22Rv1 (cell line): ENCODE results near the gene NPHP4.

Experiments used
- CTCF ChIP-seq: fragments of 450-650 bp; IDR thresholded peaks from 2 replicates; pipeline ENCODE4 v1.5.1; 2017; ENCODE audit warnings: mild to moderate bottlenecking
- ZFX ChIP-seq: fragments of 450-650 bp; IDR thresholded peaks from 2 replicates; pipeline ENCODE4 v1.6.1; 2017; ENCODE audit warnings: antibody characterized with exemption, borderline replicate concordance

- TF ChIP-seq CTCF (no peak), ZFX (no peak)
Measured at GRCh38 chr1:5844442-5844841, 147.8 kb downstream of the NPHP4 start.
